Lower leg skin (tissue), 4 donors: ENCODE measurements around the gene ODAD4. TPM values are rescaled to one million over a fixed set of nuclear protein-coding genes. Genes with fewer than 3 reads are reported as not detected.

Source experiments
- DNase-seq, 2 donors: peaks; one replicate each; pipeline ENCODE4 v3.0.0-alpha.2; 2019; ENCODE audit warnings: low spot score in 2 of 2
- H3K4me3 ChIP-seq: fragments of 200-600 bp; sonication (generic); 2 replicates; pipeline ENCODE4 v1.5.1; 2017; ENCODE audit warnings: mild to moderate bottlenecking, low read depth; ENCODE audit not compliant: poor library complexity, severe bottlenecking
- POLR2A ChIP-seq, 2 donors: fragments of 450-650 bp; IDR thresholded peaks; one replicate each; pipeline ENCODE4 v1.6.1; 2016 to 2017; ENCODE audit warnings: antibody characterized with exemption in 2 of 2, mild to moderate bottlenecking in 1 of 2, moderate library complexity in 1 of 2
- WGBS, 2 donors: methylation state at CpG; one replicate each; pipeline ENCODE4 v1.1.5; 2018; 5-methylcytosine and 5-hydroxymethylcytosine counted together
- intact Hi-C: fragments of 100-400 bp; cut with DNase I; formaldehyde crosslinking; loops from one replicate; pipeline ENCODE4 v1.15.0; 2023; ENCODE audit warnings: low total_unique reads
- total RNA-seq, 4 donors: library from RNA; depleted of rRNA; stranded (reverse); fragments of >200 nt; gene quantifications; one replicate each; pipeline ENCODE4 v1.1.0, GENCODE V29; 2016
- TF ChIP-seq, protein P1 (sequence below), 3 donors: fragments of 450-650 bp; IDR thresholded peaks; one replicate each; pipeline ENCODE4 v1.5.1; 2016; ENCODE audit warnings: antibody characterized with exemption in 3 of 3, mild to moderate bottlenecking in 3 of 3, moderate library complexity in 2 of 3

The ODAD4 gene
- total RNA-seq, 4 donors from 2014 or later, result 0.13 to 0.42 (median 0.20) TPM; not detected in 1

DNA sequence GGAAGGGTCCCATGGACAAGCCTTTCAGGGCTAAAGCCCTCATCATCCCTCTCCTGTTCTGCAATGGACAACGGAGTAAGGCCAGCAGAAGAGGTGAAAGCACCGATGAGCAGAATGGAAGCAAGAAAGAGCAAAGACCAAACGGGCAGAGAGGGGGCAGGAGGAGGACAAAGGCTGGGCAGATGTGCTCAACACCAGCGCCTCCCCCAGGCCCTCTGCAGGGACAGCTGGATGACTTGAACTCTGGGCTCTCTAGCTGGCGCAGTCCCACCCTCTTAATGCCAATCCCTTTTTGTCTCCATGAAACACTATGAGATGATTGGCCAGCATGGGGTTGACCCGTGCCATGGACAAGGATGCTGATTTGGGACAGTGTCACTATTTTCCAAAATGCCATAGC, 33.7 kb upstream of the ODAD4 start:
- no peak overlapping the region for H3K4me3 ChIP-seq
- no peak for TF ChIP-seq POLR2A (IDR thresholded peaks at IDR 0.05)
- TF ChIP-seq, protein P1, sequence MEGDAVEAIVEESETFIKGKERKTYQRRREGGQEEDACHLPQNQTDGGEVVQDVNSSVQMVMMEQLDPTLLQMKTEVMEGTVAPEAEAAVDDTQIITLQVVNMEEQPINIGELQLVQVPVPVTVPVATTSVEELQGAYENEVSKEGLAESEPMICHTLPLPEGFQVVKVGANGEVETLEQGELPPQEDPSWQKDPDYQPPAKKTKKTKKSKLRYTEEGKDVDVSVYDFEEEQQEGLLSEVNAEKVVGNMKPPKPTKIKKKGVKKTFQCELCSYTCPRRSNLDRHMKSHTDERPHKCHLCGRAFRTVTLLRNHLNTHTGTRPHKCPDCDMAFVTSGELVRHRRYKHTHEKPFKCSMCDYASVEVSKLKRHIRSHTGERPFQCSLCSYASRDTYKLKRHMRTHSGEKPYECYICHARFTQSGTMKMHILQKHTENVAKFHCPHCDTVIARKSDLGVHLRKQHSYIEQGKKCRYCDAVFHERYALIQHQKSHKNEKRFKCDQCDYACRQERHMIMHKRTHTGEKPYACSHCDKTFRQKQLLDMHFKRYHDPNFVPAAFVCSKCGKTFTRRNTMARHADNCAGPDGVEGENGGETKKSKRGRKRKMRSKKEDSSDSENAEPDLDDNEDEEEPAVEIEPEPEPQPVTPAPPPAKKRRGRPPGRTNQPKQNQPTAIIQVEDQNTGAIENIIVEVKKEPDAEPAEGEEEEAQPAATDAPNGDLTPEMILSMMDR (IDR thresholded peaks at IDR 0.05), result no peak
- intact Hi-C loops, result no loop called here
- 92 to 93% methylated on average over 6 of the region's 6 CpGs for WGBS, 2 donors
- no peak for DNase-seq

DNA sequence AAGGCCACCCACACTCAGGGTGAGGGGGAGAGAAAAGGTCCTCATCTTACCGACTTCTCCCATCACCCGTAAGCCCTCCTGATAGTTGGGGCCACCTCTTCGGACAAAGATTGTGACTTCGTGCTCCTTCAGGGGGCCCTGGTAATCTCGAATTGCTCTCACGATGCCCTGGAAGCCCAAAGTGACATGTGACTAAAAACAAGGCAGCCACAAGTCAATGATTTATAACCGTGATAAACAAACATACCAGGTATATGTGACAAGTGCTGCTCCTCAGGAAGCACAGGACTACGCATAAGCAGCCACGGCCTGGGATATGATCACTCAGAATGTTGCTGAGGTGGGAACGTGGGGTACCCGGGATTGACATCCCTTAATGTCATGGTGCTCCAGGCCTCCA, 28.8 kb upstream of the ODAD4 start:
- TF ChIP-seq POLR2A (IDR thresholded peaks at IDR 0.05), result no peak
- TF ChIP-seq, protein P1 (IDR thresholded peaks at IDR 0.05), result no peak
- H3K4me3 ChIP-seq, result no peak overlapping the region
- intact Hi-C loops, result no loop called here
- DNase-seq, result no peak
- 82 to 83% methylated on average over 11 of the region's 11 CpGs for WGBS, 2 donors

DNA sequence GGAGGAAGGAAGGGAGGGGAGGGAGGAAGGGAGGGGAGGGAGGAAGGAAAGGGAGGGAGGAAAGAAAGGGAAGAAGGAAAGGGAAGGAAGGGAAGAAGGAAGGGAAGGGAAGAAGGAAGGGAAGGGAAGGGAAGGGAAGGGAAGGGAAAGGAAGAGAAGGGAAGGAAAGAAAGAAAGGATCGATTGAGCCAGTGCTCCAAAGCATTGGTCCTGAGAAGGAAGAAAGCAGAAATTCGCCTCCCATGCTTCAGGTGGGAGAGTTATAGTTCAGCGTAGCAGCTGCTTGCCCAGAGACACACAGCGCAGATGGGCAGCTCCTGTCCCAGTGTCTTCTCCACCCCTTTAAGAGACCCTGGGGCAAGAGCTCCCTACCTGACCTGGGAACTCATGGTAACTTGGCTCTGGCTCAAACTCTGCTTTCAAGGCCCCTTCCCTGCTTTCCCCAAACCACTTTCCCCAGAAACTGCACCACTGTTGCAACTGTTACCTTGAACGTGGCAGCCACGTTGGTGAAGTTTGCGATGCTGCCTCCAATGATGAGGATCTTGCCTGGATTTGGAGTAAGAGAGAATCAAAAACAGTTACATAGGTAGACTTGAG, 26.1 kb upstream of the ODAD4 start:
- intact Hi-C loops, result no loop called here
- DNase-seq, result no peak

DNA sequence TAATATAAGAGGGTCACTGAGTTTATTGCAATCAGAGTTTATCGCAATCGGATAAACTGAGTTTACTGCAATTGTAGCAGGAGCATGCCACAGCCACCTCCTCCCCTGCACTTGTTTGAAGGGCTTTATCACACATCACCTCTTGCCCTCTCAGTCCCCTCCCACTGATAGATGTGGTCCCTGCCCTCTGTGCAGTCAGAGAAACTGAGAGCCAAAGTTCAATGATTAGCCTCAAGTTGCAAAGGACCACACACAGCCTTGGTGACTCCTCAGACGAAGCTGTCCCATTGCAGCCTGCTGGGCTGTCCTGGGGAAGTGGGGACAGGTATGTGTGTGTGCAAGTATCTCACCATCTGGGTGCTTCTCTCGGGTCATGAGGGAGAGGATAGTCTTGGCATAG, 25.2 kb upstream of the ODAD4 start:
- H3K4me3 ChIP-seq, result no peak overlapping the region
- TF ChIP-seq POLR2A (IDR thresholded peaks at IDR 0.05), result no peak
- TF ChIP-seq, protein P1 (IDR thresholded peaks at IDR 0.05), result no peak
- 92 to 95% methylated on average over 4 of the region's 4 CpGs for WGBS, 2 donors
- intact Hi-C loops, result no loop called here
- no peak for DNase-seq

More for the DNA sequence above, 26.1 kb upstream of the ODAD4 start:
- TF ChIP-seq, protein P1 (IDR thresholded peaks at IDR 0.05), result no peak
- H3K4me3 ChIP-seq, result no peak overlapping the region
- 91 to 93% methylated on average over 7 of the region's 7 CpGs for WGBS, 2 donors

DNA sequence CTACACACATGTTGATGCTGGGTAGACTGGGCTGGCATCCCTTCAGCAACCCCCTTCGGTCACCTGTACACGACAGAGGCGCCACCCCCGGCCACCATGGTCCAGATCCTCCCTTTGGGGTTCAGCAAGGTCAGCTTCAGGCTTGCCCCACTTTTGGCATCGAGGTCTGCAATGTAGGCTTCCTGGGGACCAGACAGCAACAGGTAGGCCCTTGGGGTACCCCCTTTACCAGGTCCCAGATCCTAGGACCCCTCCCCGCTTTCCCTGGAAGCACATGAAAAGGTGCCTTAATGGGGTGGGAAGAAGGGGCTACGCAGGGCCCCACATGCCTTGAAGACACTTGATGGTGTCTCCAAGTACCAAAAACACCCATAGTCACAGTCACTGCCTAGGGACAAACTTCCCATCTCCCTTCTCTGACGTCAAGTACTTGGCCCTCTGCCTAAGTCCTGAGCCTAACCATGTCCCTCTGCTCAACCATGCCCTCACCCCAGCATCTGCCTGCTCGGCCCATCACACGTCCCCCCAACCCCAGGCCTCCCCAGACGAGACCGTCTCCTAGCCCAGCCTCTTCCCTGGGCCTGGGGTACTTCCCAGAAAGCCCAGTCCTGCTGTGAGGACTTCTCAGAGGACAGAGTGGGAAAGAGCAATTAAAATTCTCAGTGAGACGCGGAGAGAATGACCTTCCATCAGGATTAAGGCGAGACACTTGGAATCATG, 23.8 kb upstream of the ODAD4 start:
- intact Hi-C loops, result no loop called here
- 91 to 92% methylated on average over 15 of the region's 15 CpGs for WGBS, 2 donors
- no peak overlapping the region for H3K4me3 ChIP-seq
- TF ChIP-seq, protein P1 (IDR thresholded peaks at IDR 0.05), result no peak
- no peak for TF ChIP-seq POLR2A (IDR thresholded peaks at IDR 0.05)
- no peak for DNase-seq
